Measurements from ENCODE around the gene GRAMD2B.
"Not testable (repeated sequence)": the region's sequence is repeated elsewhere in the genome, so short reads cannot be mapped to it uniquely, and the experiment has no call there.

Gene GRAMD2B

DNA sequence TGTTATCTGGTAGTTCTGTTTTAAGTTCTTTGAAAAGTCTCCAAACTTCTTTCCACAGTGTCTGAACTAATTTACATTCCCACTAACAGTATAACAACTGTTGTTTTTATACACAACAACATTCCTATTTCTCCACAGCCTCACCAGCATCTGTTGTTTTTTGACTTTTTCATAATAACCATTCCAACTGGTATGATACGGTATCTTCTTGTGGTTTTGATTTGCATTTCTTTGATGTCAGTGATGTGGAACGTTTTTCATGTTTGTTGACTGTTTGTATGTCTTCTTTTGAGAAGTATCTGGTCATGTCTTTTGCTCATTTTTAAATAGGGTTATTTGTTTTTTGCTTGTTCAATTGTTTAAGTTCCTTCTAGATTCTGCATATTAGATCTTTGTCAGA, 12.6 kb upstream of the GRAMD2B start:
- no peak for DNase-seq (ENCODE audit: low spot score)

DNA sequence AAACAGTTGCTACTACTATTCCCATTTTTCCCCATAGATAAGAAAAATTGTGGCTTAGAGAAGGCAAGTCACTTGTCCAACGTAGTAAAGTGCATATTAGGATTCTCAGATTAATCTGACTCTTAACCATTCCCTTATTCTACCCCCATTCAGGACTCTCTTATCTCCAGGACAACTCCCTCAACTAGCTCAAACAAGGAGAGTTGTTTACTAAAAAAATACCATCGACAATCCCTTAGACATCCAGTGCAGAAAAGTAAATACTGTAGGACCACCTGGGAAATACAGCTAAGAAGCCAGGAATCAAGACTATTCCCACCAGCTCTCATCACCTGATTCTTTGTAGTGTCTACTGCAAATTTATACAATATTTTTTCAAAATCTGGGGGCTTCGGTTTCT, 9.4 kb upstream of the GRAMD2B start:
- DNase-seq (ENCODE audit: low spot score): no peak

GRCh38 chr5:126414874-126415502, 8.2 kb upstream of the GRAMD2B start:
- no peak for DNase-seq (ENCODE audit: low spot score)

DNA sequence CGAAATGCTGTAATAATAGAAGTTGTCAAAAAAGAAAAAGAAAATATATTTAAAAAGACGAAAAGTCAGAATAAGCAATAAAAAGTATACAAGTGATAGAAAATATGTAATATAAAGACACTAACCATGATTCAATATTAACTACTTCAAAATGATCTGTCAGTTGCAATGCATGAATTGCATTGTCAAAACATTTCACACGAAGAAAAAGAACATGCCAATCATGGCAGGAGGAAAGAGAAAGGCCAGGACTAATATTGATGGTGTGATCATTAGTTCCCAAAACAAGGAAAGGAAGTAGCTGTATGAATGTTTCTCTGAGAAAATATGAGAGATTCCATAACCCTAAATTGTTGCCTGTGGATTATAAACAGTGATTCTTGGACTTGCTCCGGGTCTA, 7.4 kb upstream of the GRAMD2B start:
- no peak for DNase-seq (ENCODE audit: low spot score)

DNA sequence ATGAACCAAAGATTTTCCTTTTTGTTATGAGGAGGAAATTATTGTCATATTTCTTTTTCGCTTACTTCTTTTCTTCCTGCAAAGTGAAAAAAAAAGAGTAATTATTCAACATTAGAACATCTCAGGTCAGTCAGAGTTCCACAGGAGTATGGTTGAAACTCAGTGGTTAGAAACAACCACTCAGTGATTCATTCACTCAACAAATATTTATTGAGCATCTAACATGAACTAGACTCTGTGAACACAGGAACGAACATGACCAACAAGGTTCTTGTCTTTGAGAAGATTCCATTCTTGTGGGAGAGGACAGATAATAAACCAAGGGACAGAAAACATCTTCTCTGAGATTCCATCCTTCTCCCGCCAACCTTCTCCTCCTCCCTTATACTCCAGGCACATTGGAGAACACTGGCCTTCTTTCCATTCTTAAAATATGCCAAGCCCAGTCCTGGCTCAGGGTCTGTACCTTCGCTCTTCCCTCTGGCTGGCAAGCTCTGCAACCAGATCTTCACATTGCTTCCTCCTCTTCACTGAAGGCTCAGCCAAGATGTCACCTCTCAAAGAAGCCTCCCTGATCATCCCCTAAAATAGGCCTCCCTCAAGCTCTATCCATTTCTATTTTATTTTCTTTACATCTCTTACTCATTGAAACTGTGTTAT, 6.8 kb upstream of the GRAMD2B start:
- DNase-seq (ENCODE audit: low spot score): no peak

GRCh38 chr5:126417178-126417577, 6.0 kb upstream of the GRAMD2B start:
- DNase-seq (ENCODE audit: low spot score): no peak

GRCh38 chr5:126419102-126419501, 4.1 kb upstream of the GRAMD2B start:
- DNase-seq (ENCODE audit: low spot score): no peak

DNA sequence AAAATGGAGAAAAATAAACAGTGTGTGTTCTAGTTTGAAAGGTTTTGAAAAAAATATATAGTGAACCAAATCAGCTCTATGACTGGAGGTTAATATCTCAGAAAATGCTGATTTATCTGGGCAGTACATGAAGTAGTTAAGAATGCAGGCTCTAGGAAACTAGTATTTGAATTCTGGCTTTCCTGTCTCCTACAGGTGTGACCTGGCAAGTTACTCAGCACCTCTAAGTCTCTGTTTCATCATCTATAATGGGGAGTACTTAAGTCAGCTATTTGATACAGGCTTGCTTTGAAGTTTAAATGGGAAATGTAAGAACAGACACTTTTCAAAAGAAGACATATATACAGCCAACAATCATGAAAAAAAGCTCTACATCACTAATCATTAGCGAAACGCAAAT, 5.2 kb downstream of the GRAMD2B start:
- DNase-seq (ENCODE audit: low spot score): no peak

DNA sequence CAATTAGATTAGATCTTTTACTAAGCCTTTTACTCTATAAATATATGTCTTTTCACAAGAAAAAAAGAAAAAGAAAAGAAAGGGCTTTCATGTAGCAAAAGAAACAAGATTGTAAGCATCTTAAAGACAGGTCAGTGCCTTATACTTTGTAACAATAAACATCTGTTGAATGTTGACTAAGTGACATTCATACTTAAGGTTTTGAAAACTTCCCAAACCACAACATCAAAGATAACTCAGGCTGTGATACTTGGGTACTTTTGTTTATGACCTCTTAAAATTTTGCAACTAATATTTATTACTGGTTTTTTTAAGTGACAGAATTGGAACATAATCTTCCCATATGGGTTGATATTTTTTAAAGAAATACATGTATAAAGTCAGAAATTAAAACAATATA, 7.4 kb downstream of the GRAMD2B start:
- DNase-seq (ENCODE audit: low spot score): no peak

- DNase-seq (ENCODE audit: low spot score): no peak
Observed at GRCh38 chr5:126433701-126434100, 10.5 kb downstream of the GRAMD2B start.

DNA sequence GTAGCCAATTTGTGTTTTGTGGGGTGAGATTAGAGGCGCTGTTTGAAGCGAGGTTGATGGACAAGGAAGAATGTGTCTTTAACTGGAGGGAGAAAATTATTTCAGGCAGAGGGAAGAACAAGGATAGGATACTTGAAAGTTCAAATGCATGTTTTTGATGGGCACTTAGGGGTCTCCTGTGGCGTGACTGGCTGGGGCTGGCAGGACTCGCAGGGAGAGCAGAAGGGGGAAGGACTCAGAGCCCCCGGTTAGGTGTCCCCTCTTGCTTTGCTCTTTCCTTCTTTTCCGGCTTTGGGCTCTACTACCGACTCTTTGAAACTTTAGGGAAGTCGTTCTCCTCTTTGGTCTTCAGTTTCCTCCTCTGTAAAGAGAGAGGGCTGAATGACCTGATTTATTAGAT, 12.1 kb downstream of the GRAMD2B start:
- no peak for DNase-seq (ENCODE audit: low spot score)

DNA sequence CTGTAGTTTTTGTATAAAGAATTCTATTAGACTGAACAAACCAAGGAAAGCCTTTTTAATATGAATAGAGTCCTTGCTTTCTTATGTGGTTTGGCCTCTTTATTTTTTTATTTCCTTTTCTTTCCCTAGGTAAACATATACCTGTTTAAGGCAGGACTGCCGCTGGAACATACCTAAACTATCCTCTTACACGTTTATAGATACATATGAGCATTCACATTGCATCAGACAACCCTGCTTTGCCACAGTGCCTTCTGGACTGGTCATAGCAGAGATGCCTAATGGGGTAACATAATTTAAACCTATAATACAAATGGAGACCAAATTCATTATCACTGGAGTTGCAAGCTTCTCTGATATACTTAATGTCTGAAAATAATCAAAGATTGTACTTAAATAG, 12.5 kb downstream of the GRAMD2B start:
- no peak for DNase-seq (ENCODE audit: low spot score)

GRCh38 chr5:126437721-126438120, 14.5 kb downstream of the GRAMD2B start:
- DNase-seq (ENCODE audit: low spot score): no peak

DNA sequence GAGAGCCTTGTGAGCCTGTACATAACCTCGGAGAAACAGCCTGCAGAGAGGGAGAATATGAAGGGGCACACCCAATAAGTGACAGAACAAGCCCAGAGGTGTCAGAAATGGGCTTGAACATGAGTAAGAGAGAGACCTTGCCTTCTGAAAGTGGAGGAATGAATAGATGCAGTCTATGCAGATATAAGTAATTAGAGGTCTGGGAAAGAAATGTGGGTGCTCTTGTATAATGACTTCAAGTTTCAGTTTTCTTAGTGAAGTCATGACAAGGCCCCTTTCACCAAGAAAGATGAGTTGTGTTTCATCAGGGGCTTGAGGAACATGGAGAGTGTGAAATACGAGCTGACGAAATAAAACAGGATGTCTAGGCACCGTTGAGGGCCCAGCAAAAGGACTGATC, 15.1 kb downstream of the GRAMD2B start:
- no peak for DNase-seq (ENCODE audit: low spot score)

- DNase-seq (ENCODE audit: low spot score): no peak
Observed at GRCh38 chr5:126438868-126439267, 15.7 kb downstream of the GRAMD2B start.

DNA sequence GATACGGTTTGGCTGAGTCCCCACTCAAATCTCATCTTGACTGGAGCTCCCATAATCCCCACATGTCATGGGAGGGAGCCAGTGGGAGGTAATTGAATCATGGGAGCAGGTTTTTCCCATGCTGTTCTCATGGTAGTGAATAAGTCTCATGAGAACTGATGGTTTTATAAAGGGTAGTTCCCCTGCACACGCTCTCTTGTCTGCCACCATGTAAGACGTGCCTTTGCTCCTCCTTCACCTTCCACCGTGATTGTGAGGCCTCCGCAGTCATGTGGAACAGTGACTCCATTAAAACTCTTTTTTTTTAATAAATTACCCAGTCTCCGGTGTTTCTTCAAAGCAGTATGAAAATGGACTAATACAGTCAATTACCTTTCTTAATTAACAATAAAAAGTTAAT, 16.5 kb downstream of the GRAMD2B start:
- DNase-seq (ENCODE audit: low spot score): not testable (repeated sequence)

- no peak for DNase-seq (ENCODE audit: low spot score)
Observed at GRCh38 chr5:126441230-126441629, 18.0 kb downstream of the GRAMD2B start.

DNA sequence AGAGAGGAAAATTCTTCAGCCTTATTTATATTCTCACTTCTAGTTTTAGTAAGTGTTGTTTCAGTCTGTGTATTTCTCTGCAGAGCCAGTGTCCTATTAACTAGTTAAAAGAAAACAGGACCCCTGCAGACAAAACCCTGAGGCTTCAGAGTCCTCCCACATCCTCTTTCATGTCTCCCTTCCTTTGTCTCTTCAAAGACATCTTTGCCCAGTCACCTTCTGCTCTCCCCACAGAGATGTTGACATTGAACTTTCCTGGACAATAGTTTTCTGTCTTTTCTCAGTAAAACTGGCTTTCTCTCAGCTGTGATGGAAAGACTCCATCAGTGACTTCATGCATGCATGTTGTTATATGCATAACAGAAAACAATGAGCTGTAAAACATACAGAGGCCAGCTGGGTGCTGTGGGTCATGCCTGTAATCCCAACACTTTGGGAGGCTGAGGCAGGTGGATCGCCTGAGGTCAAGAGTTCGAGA, 20.2 kb downstream of the GRAMD2B start:
- no peak for DNase-seq (ENCODE audit: low spot score)

GRCh38 chr5:126444137-126444536, 20.9 kb downstream of the GRAMD2B start:
- DNase-seq (ENCODE audit: low spot score): no peak

DNA sequence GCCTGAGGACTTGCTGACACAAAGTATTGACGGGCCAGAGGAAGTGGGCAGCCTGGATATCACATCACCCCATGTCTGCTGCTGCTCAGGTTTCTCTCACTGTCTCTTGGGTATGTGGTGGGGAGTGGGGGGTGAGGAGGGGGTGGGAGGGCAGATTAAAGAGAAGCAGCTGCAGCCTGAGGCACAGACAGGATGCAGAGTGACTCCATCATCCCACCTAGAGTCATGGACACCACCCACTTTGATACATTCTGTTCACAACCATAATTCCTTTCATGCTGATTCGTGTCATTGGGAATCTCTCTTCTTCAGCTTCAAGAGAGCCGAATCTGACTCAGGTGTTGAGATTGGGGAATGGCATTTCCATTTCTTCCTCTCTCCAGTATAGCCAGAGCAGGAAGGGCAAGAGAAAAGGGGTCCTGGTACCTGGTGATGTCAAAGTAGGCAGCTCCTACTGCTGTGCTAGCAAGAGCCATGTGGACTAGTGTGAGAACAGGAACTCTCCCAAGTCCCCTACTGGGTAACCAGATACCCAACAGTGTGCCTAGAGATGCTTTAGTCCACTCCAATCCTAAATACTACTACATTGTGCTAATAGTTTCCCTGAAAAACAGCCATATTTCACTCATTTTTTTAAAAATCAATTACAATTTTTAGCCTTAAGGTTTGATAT, 22.4 kb downstream of the GRAMD2B start:
- peak; percentile 49 for DNase-seq (ENCODE audit: low spot score)

DNA sequence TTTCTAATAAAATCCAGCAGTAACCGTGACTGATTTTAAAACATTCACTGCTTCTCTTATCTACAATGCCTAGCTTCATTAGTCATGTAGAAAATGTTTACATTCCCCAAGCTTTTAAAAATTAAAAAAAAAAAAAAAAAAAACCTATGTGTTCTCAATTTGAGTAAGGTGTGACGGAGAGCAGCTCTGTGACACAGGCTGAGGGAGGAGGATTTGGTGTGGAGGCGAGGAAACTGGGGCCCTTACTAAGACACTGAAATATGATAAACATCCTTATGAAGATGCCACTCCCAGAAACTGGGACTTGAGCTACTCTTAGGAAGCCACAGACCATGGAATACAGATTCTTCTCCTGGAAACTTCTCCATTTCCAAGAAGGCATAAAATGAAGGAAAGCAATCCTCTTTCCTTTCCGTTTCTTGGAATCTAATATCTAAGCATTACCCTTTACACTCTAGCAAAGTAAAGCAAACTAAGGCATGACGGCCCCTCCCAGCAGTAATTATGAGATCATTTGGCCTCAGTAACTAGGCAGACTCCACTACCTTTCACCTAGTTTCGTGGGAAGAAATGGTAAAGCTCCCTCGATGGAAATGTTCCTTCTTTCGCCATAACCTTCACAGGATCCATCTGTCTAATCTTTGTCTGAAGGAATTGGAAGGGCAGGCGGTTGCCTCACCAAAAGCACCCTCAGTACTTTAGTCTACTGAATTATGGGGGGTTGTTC, 23.5 kb downstream of the GRAMD2B start:
- peak; percentile 94 for DNase-seq (ENCODE audit: low spot score)

GRCh38 chr5:126448720-126449119, 25.5 kb downstream of the GRAMD2B start:
- no peak for DNase-seq (ENCODE audit: low spot score)

All from LoVo (cell line).